Uterus (tissue), 4 donors: ENCODE measurements around the gene IGF1R. TPM values are rescaled to one million over a fixed set of nuclear protein-coding genes. Genes with fewer than 3 reads are reported as not detected.

Source experiments
- DNase-seq, 2 donors: peaks; one replicate each; pipeline ENCODE4 v3.0.0-alpha.2; 2019 to 2020
- H3K27ac ChIP-seq, 2 donors: fragments of 200-600 bp; sonication (generic); 1 replicate in 1 of 2; 2 replicates in 1 of 2; pipeline ENCODE4 v1.5.1; 2016 to 2018
- H3K27me3 ChIP-seq, 2 donors: fragments of 200-600 bp; sonication (generic); one replicate each; pipeline ENCODE4 v1.5.1; 2018 to 2019; ENCODE audit warnings: control low read depth in 1 of 2
- H3K36me3 ChIP-seq, 2 donors: fragments of 200-600 bp; sonication (generic); one replicate each; pipeline ENCODE4 v1.5.1; 2019; ENCODE audit warnings: control low read depth in 1 of 2
- H3K4me1 ChIP-seq, 2 donors: fragments of 200-600 bp; sonication (generic); one replicate each; pipeline ENCODE4 v1.5.1; 2018 to 2019; ENCODE audit warnings: control low read depth in 1 of 2
- H3K4me3 ChIP-seq, 2 donors: fragments of 200-600 bp; sonication (generic); 1 replicate in 1 of 2; 2 replicates in 1 of 2; pipeline ENCODE4 v1.5.1; 2018 to 2019; ENCODE audit warnings: mild to moderate bottlenecking in 1 of 2
- H3K9me3 ChIP-seq, 2 donors: fragments of 200-600 bp; sonication (generic); one replicate each; pipeline ENCODE4 v1.5.1; 2019; ENCODE audit warnings: control low read depth in 1 of 2
- POLR2A ChIP-seq, 2 donors: fragments of 450-650 bp; IDR thresholded peaks; one replicate each; pipeline ENCODE4 v1.6.1; 2016; ENCODE audit warnings: antibody characterized with exemption in 2 of 2, mild to moderate bottlenecking in 1 of 2, moderate library complexity in 1 of 2
- intact Hi-C: fragments of 100-400 bp; cut with DNase I; formaldehyde crosslinking; loops from one replicate; pipeline ENCODE4 v1.15.1; 2023; ENCODE audit warnings: low total_unique reads
- total RNA-seq, 4 donors: library from RNA; depleted of rRNA in 3 of 4; stranded (reverse); fragments of >200 nt in 3 of 4; gene quantifications; one replicate each; pipeline versions ENCODE4 v1.1.0 to v1.2.4, GENCODE V29; 2014 to 2023
- TF ChIP-seq, protein P1 (sequence below), 4 experiments: fragments of 200-600 bp in 2 of 4; fragments of 450-650 bp in 2 of 4; sonication (generic) in 2 of 4; IDR thresholded peaks; one replicate each; pipeline ENCODE4 v1.5.1; 2016 to 2019; ENCODE audit warnings: antibody characterized with exemption in 4 of 4, mild to moderate bottlenecking in 2 of 4, moderate library complexity in 1 of 4
- donor health status: DM: yes; HTN: yes; CAD: no.

IGF1R gene
- total RNA-seq, 4 donors from 2014 or later, result 30.0 to 95.2 (median 57.5) TPM

- H3K9me3 ChIP-seq, result no peaks in the 10 kb centered on the region
- peaks cover 3 to 9% of the 10 kb centered on the region in 2 donors for H3K4me1 ChIP-seq
- H3K27ac ChIP-seq, result no peak overlapping the region
- H3K27me3 ChIP-seq, result no peaks in the 10 kb centered on the region
- no peak overlapping the region for H3K4me3 ChIP-seq
- H3K36me3 ChIP-seq, result no peaks in the 10 kb centered on the region
- intact Hi-C loops, result no loop called here
- TF ChIP-seq POLR2A (IDR thresholded peaks at IDR 0.05), result no peak
- TF ChIP-seq, protein P1, sequence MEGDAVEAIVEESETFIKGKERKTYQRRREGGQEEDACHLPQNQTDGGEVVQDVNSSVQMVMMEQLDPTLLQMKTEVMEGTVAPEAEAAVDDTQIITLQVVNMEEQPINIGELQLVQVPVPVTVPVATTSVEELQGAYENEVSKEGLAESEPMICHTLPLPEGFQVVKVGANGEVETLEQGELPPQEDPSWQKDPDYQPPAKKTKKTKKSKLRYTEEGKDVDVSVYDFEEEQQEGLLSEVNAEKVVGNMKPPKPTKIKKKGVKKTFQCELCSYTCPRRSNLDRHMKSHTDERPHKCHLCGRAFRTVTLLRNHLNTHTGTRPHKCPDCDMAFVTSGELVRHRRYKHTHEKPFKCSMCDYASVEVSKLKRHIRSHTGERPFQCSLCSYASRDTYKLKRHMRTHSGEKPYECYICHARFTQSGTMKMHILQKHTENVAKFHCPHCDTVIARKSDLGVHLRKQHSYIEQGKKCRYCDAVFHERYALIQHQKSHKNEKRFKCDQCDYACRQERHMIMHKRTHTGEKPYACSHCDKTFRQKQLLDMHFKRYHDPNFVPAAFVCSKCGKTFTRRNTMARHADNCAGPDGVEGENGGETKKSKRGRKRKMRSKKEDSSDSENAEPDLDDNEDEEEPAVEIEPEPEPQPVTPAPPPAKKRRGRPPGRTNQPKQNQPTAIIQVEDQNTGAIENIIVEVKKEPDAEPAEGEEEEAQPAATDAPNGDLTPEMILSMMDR (IDR thresholded peaks at IDR 0.05), result no peak
- peak in 1 of 2 donors; percentile 7 for DNase-seq
These were observed 261.9 kb downstream of the IGF1R start for GRCh38 chr15:98909968-98910885.

DNA sequence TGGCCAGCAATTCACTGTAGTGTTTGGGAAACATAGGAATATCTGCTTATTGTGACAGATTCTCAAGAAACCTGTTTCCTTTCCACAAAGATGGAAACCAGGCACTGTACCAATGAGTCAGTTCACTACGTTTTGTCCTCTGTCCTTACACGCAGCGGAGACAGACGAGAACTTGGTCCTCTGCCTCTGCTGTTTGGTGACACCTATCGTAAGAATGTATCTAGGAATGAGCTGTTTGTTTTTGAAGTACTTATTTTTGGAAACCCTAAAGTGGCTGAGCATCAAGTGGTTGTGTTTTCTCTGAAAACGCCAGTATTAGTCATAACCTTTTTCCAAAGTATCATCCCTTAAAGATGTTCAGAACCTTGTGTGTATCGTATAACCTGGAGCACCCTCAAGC lies 266.3 kb downstream of the IGF1R start:
- DNase-seq, result no peak
- Histone ChIP-seq H3K27ac (peak overlapping the region; percentile 31 to 62), H3K4me1 (peaks cover 3 to 6% of the 10 kb centered on the region in 2 donors), H3K36me3 (no peaks in the 10 kb centered on the region), H3K9me3 (no peaks in the 10 kb centered on the region), H3K27me3 (no peaks in the 10 kb centered on the region), H3K4me3 (no peak overlapping the region)
- intact Hi-C loops, result no loop called here
- TF ChIP-seq, protein P1 (IDR thresholded peaks at IDR 0.05), result no peak
- no peak for TF ChIP-seq POLR2A (IDR thresholded peaks at IDR 0.05)

- Histone ChIP-seq H3K4me3 (no peak overlapping the region), H3K36me3 (no peaks in the 10 kb centered on the region), H3K9me3 (no peaks in the 10 kb centered on the region), H3K27me3 (no peaks in the 10 kb centered on the region), H3K27ac (no peak overlapping the region), H3K4me1 (peaks cover 3 to 6% of the 10 kb centered on the region in 2 donors)
- intact Hi-C loops, result no loop called here
- no peak for DNase-seq
- TF ChIP-seq POLR2A (IDR thresholded peaks at IDR 0.05), result no peak
- TF ChIP-seq, protein P1 (IDR thresholded peaks at IDR 0.05), result no peak
These were observed 268.5 kb downstream of the IGF1R start for GRCh38 chr15:98916826-98917225.

DNA sequence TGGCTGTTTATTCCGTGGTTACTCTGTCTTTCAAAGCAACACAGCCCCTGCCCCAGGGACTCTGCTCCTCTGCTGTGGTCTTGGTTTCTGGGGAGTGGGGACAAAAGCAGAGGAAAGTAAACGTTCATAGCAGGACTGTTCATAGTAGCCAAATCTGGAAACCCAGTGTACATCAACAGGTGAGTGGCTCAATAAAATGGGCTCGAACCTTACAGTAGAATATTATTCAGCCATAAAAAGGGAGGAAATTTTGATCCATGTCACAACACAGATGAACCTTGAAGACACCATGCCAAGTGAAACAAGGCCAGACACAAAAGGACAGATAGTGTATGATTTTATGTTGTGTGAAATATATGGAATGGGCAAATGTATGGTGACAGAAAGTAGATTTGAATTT lies 269.1 kb downstream of the IGF1R start:
- no peak for DNase-seq
- Histone ChIP-seq H3K4me1 (peaks cover 3 to 6% of the 10 kb centered on the region in 2 donors), H3K4me3 (no peak overlapping the region), H3K27ac (no peak overlapping the region), H3K36me3 (no peaks in the 10 kb centered on the region), H3K27me3 (no peaks in the 10 kb centered on the region), H3K9me3 (no peaks in the 10 kb centered on the region)
- intact Hi-C loops, result no loop called here
- TF ChIP-seq, protein P1 (IDR thresholded peaks at IDR 0.05), result no peak
- TF ChIP-seq POLR2A (IDR thresholded peaks at IDR 0.05), result no peak
